ENCODE results near the gene ADIRF.
"Not testable (repeated sequence)": the region's sequence is repeated elsewhere in the genome, so short reads cannot be mapped to it uniquely, and the experiment has no call there.

ADIRF gene

GRCh38 chr10:86961481-86962091 lies 6.7 kb upstream of the ADIRF start:
- no peak for DNase-seq

GRCh38 chr10:86962136-86962980 lies 5.9 kb upstream of the ADIRF start:
- no peak for DNase-seq

GRCh38 chr10:86962981-86963310 lies 5.3 kb upstream of the ADIRF start:
- no peak for DNase-seq

- DNase-seq: no peak
Measured at GRCh38 chr10:86963341-86963919, 4.9 kb upstream of the ADIRF start.

GRCh38 chr10:86964061-86964846 lies 4.0 kb upstream of the ADIRF start:
- no peak for DNase-seq

- DNase-seq: no peak
Measured at GRCh38 chr10:86964847-86965190, 3.5 kb upstream of the ADIRF start.

GRCh38 chr10:86965986-86966654 lies 2.2 kb upstream of the ADIRF start:
- DNase-seq: no peak

- no peak for DNase-seq
Measured at GRCh38 chr10:86967481-86967941, 771 bp upstream of the ADIRF start.

- no peak for DNase-seq
Measured at GRCh38 chr10:86968994-86969355, 693 bp downstream of the ADIRF start.

GRCh38 chr10:86969421-86970041 lies 1.2 kb downstream of the ADIRF start:
- no peak for DNase-seq

- no peak for DNase-seq
Measured at GRCh38 chr10:86970162-86970981, 2.1 kb downstream of the ADIRF start.

GRCh38 chr10:86970982-86971231 lies 2.6 kb downstream of the ADIRF start:
- no peak for DNase-seq

GRCh38 chr10:86971232-86971991 lies 3.1 kb downstream of the ADIRF start:
- peak; percentile 93 for DNase-seq

- DNase-seq: no peak
Measured at GRCh38 chr10:86972613-86973380, 4.5 kb downstream of the ADIRF start.

GRCh38 chr10:86974484-86974883 lies 6.2 kb downstream of the ADIRF start:
- DNase-seq: no peak

GRCh38 chr10:86976362-86977056 lies 8.2 kb downstream of the ADIRF start:
- no peak for DNase-seq

- not testable (repeated sequence) for DNase-seq
Measured at GRCh38 chr10:86978457-86978856, 10.2 kb downstream of the ADIRF start.

- no peak for DNase-seq
Measured at GRCh38 chr10:86979296-86979818, 11.1 kb downstream of the ADIRF start.

GRCh38 chr10:86979977-86980448 lies 11.7 kb downstream of the ADIRF start:
- DNase-seq: no peak
